Endometrial microvascular endothelial cells (primary cell): Measurements from ENCODE around the gene CDC25A. TPM values are rescaled to one million over a fixed set of nuclear protein-coding genes. Genes with fewer than 3 reads are reported as not detected.

ENCODE experiments used
- in situ Hi-C: cut with HindIII; loops from 2 replicates; pipeline ENCODE4 v1.10.0; 2017; ENCODE audit warnings: low sequenced_read_pairs, low pct_unique_long_range_greater_than_20kb; ENCODE audit errors: inconsistent ontology term
- total RNA-seq: library from RNA; depleted of rRNA; stranded (reverse); fragments of >200 nt; gene quantifications from one replicate; pipeline ENCODE4 v1.2.3, GENCODE V29; 2015; ENCODE audit errors: inconsistent ontology term

The CDC25A gene
- total RNA-seq, 1 donor from 2014 or later: 15.6 TPM

DNA sequence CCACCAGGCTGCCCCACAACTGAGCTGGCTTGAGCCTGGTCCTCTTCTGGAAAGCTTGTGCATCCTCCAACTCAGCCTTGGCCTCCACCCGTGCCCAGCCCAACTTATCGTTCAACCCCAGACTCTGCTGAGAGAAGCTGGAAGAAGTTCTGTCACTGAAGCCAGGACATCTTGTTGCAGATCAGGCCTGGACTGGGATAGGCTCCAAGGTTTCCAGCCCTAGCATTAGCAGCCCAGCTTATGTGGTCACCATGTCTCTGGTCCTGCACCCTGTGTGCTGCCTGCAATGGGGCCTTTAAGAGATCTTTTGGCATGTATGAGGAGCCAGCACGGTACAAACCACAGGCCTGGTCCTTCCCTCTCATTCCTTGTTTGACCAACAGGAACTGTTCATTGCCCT, 19.9 kb upstream of the CDC25A start:
- in situ Hi-C loops: no loop called here

GRCh38 chr3:48202632-48203031, 14.4 kb upstream of the CDC25A start:
- in situ Hi-C loops: no loop called here

- in situ Hi-C loops: no loop called here
These were observed 10.9 kb upstream of the CDC25A start for GRCh38 chr3:48199117-48199516.

- in situ Hi-C loops: no loop called here
These were observed 8.4 kb upstream of the CDC25A start for GRCh38 chr3:48196611-48197010.

DNA sequence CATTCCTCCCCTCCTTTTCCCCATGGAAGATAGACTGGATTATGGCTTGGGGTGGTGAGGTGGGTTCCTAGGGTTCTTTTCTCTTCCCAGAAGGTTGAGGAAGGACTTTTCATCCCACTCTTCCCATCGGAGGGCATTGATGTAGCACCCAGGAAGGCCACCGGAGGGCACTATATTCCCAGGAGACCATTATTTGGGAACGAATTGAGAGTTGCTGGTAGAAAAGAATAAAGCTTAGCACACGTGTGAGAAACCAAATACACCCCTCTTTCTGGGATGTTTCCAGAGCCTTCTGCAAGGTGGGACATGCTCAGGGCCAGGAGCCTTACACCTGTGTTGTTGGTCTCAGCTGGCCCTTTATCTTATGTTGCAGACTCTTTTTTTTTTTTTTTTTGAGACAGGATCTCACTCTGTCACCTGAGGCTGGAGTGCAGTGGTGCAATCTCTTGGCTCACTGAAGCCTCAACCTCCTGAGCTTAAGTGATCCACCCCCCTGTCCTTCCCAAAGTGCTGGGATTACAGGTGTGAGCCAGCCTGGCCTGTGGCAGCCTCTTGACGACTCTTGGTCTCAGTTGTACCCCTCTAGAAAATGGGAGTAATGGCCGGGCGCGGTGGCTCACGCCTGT, 6.3 kb upstream of the CDC25A start:
- in situ Hi-C loops: no loop called here

DNA sequence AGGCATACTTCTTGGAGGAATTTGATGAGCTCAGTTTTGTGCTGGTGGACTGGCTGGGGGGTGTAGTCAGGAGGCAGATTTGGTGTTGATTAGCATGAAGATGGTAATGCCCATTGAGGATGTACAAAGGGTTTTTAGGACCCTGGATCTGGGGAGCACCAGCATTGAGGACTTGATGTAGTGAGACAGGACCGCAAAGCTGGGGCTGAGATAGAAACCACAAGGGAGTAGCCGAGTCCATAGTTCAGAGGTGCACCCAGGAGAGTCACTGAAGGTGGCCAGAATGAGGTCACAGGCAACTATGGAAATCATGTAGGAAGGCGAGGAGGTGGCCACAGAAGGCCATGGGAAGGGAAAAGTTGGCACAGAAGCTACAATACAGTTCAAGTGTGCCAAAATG, 2.7 kb upstream of the CDC25A start:
- in situ Hi-C loops: no loop called here

DNA sequence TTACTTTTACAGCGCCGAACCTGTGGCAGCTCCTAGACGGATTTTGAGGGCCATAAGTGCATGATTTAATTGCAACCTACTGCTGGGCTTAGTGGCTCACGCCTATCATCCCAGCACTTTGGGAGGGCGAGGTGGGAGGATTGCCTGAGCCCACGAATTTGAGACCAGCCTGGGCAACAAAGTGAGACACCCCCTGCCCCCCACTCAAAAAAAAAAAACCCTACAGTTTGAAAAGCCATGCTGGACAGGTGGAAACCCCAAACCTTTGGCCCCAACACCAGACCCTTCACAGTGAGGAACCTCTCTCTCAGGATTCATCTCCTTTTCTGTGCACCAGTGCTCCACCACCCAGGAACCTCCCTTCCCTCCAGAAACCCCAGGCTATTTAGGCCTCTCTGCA, 1.1 kb upstream of the CDC25A start:
- in situ Hi-C loops: no loop called here

DNA sequence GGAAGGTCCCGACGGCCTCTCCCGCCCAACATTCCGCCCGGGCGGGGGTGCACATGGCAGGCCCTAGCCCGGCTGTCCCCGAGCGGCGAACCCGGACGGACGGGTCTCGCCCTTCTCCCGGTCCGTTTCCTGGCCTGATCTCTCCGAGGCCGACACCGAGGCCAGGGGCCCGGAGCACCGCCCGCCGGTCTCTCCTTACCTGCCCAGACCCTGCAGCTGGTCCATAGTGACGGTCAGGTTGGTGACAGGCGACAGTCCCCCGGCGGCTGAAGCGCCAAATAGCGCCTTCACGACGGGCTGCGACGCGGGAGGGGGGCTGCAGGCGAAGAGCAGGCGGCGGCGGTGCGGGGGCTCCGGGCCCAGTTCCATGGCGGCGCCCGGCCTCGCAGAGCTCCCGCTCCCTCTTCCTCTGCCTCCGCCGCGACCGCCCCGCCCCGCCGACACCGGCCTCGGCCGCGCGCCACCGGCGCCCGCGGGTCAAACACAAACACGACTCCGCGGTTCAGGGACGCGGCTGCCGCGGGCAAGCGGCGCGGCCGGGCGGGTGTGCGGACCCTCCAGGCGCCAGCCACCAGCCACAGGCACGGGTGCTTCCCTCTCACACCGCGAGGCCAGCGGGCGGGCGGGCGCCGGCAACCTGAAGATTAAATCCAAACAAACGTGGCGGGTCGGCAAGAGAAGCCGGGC, 495 bp downstream of the CDC25A start:
- in situ Hi-C loops: no loop called here

GRCh38 chr3:48187301-48187578, 977 bp downstream of the CDC25A start:
- in situ Hi-C loops: no loop called here

GRCh38 chr3:48186631-48187300, 1.5 kb downstream of the CDC25A start:
- in situ Hi-C loops: no loop called here

- in situ Hi-C loops: no loop called here
These were observed 3.1 kb downstream of the CDC25A start for GRCh38 chr3:48185129-48185528.

DNA sequence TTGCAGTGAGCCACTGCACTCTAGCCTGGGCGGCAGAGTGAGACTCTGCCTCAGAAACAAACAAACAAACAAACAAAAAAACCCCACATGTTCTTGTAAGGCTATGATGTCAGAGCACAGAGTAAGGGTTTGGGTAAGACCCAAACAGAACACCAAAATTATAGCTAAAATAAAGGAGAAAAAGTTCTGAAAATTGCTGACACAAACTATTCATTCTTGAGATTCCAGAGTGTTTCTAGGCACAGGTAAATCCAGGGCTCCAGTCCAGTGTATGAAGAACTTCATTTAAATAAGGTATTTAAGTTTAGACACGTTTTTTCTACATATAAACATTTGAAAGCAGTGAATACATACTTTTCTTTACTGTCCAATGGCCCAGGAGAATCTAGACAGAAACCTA, 3.9 kb downstream of the CDC25A start:
- in situ Hi-C loops: no loop called here

GRCh38 chr3:48180531-48181253, 7.5 kb downstream of the CDC25A start:
- in situ Hi-C loops: no loop called here

GRCh38 chr3:48180021-48180420, 8.2 kb downstream of the CDC25A start:
- in situ Hi-C loops: no loop called here

- in situ Hi-C loops: no loop called here
These were observed 10.1 kb downstream of the CDC25A start for GRCh38 chr3:48178072-48178471.

- in situ Hi-C loops: no loop called here
These were observed 30.3 kb downstream of the CDC25A start for GRCh38 chr3:48157950-48158376.

DNA sequence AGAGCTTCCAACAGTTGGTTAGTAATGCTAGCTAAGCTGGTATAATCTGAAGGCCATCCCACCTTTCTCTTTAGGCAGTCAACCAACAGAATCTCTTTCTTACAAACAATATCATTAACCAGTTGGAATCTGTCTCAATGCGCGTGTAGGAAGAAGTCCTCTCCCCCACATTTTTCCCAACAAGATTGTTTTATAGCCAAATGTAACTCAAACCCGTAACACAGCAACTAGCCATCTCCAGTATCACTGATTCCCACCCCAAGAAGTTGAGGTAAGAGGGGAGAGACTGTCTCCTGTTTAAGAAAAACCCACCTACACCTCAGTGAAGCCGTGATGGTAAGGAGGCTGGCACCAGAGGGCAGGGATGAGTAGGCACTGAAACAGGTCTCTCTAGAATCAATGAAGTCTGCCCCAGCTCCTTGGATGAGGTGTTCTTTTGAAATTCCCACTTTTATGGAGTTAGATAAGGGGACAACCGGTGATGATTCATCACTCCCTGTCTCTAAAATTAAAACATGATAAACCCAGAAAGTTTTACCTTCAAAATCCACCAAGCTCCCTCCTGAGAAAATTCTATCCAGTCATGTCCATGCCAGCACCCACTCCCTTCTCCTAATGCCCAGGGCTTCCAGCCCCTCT, 30.9 kb downstream of the CDC25A start:
- in situ Hi-C loops: no loop called here

GRCh38 chr3:48156163-48156562, 32.1 kb downstream of the CDC25A start:
- in situ Hi-C loops: no loop called here

- in situ Hi-C loops: no loop called here
These were observed 33.1 kb downstream of the CDC25A start for GRCh38 chr3:48155122-48155521.
